Bronchial epithelial cell (primary cell): ENCODE results near the gene MYO3B. TPM values are rescaled to one million over a fixed set of nuclear protein-coding genes. Genes with fewer than 3 reads are reported as not detected.
A peak's percentile ranks its signal among the peaks of the same experiment; 100 is the strongest.
"Not testable (repeated sequence)": the region's sequence is repeated elsewhere in the genome, so short reads cannot be mapped to it uniquely, and the experiment has no call there.

Experiments used
- DNase-seq: peaks from one replicate; pipeline ENCODE4 v3.0.0-alpha.2; 2010; ENCODE audit warnings: low read depth
- FAIRE-seq: peaks from 2 replicates; lab custom pipeline; 2011; peaks lifted over from hg19 to GRCh38; lab: Jason Lieb, UNC
- H3K27me3 ChIP-seq: 2 replicates; pipeline ENCODE4 v1.5.1; 2011; ENCODE audit warnings: low read length; ENCODE audit not compliant: control insufficient read depth, insufficient read depth
- H3K36me3 ChIP-seq: 2 replicates; pipeline ENCODE4 v1.5.1; 2011; ENCODE audit warnings: low read length; ENCODE audit not compliant: control insufficient read depth, insufficient read depth
- H3K4me3 ChIP-seq: 2 replicates; pipeline ENCODE4 v1.5.1; 2011; ENCODE audit warnings: mild to moderate bottlenecking, low read depth, low read length, control low read depth
- total RNA-seq: library from RNA; depleted of rRNA; stranded (reverse); fragments of >200 nt; gene quantifications from 2 replicates; pipeline ENCODE4 v1.2.1, GENCODE V29; 2014
- TF ChIP-seq, protein P1 (sequence below): IDR thresholded peaks from 2 replicates; pipeline ENCODE4 v1.5.1; 2011; ENCODE audit warnings: mild to moderate bottlenecking, moderate library complexity, low read length, control low read depth, inconsistent platforms; ENCODE audit not compliant: insufficient read depth, severe bottlenecking

Gene MYO3B
- total RNA-seq, 1 donor from 2014 or later, result under 0.01 TPM

DNA sequence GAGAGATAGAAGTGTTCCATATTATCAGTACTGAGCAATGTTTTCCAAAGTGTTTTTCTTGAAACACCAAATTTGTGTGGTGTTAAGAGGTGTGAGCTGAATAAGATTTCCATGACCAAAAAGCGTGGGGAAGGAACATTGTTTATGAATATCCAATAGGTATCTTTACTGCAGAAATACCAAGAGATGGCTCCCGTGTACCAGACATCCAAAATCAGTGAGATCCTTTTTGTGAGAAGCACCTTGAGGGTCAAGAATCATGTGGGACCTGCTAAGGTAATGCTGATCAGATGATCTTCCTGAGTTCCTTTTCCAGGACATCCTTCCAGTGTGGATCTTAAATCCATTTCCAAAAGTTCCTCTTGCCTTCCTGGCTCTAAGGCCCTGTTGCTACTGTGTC lies 246.0 kb downstream of the MYO3B start:
- H3K27me3 ChIP-seq, result peaks cover under 1% of the 10 kb centered on the region
- no peak overlapping the region for H3K4me3 ChIP-seq
- FAIRE-seq (no peak), DNase-seq (no peak)
- TF ChIP-seq, protein P1, sequence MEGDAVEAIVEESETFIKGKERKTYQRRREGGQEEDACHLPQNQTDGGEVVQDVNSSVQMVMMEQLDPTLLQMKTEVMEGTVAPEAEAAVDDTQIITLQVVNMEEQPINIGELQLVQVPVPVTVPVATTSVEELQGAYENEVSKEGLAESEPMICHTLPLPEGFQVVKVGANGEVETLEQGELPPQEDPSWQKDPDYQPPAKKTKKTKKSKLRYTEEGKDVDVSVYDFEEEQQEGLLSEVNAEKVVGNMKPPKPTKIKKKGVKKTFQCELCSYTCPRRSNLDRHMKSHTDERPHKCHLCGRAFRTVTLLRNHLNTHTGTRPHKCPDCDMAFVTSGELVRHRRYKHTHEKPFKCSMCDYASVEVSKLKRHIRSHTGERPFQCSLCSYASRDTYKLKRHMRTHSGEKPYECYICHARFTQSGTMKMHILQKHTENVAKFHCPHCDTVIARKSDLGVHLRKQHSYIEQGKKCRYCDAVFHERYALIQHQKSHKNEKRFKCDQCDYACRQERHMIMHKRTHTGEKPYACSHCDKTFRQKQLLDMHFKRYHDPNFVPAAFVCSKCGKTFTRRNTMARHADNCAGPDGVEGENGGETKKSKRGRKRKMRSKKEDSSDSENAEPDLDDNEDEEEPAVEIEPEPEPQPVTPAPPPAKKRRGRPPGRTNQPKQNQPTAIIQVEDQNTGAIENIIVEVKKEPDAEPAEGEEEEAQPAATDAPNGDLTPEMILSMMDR, result no peak
- no peaks in the 10 kb centered on the region for H3K36me3 ChIP-seq

DNA sequence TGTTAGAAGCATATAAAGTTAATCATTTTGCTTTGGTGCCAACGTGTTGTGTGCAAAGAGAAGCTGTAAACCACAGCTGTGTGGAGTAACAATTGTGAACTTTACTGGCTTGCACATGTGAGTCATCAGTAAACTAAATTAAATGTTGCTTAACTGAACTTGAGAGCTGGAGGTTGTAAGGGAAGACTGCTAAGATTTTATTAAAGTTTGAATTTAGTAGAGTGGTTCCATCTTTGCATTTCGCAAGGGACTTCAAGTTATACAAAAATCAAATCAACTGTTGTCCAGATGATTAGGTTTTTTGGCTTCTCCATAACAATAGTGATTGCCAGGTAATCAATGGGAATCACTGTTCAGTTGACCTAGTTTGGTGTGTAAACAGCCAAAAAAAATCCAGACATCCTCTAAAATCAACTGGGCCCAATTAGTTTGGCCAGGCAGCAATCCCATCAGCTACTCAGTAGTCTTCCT lies 247.4 kb downstream of the MYO3B start:
- Histone ChIP-seq H3K27me3 (no peaks in the 10 kb centered on the region), H3K4me3 (no peak overlapping the region), H3K36me3 (no peaks in the 10 kb centered on the region)
- peak; percentile 74 for DNase-seq
- TF ChIP-seq, protein P1, result no peak
- no peak for FAIRE-seq

DNA sequence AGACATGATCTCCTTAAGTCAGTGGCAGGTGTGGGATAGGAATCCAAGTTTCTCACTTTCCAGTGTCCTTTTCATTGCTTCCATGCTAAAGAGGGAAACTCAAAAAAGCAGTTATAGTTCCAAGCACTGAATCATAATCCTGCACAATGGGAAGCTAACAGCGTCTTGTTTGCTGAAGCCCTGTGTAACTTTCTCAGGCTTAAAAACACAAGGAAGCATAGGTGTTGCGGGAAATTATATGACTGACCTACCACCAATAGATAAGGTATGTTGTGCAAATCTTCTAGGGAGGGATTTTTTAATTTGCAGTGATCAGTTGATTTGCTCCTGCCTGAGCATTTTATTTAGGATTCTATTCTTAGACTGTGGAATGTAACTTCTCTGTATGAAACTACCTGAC lies 250.9 kb downstream of the MYO3B start:
- TF ChIP-seq, protein P1, result no peak
- FAIRE-seq (no peak), DNase-seq (no peak)
- H3K27me3 ChIP-seq, result no peaks in the 10 kb centered on the region
- H3K4me3 ChIP-seq, result no peak overlapping the region
- no peaks in the 10 kb centered on the region for H3K36me3 ChIP-seq

DNA sequence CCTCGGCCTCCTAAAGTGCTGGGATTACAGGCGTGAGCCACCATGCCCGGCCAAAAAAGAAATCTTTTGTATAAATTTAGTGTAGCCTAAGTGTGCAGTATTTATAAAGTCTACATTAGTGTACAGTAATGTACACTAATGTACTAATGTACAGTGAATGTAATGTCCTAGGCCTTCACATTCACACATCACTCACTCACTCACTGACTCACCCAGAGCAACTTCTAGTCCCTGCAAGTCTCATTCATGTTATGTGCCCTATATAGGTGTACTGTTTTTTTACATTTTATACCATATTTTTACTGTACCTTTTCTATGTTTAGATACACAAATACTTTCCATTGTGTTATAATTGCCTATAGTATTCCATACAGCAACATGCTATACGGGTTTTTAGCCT lies 254.9 kb downstream of the MYO3B start:
- peak; percentile 78 for DNase-seq
- no peak overlapping the region for H3K4me3 ChIP-seq
- FAIRE-seq, result no peak
- TF ChIP-seq, protein P1, result no peak
- H3K36me3 ChIP-seq, result no peaks in the 10 kb centered on the region
- H3K27me3 ChIP-seq, result no peaks in the 10 kb centered on the region

DNA sequence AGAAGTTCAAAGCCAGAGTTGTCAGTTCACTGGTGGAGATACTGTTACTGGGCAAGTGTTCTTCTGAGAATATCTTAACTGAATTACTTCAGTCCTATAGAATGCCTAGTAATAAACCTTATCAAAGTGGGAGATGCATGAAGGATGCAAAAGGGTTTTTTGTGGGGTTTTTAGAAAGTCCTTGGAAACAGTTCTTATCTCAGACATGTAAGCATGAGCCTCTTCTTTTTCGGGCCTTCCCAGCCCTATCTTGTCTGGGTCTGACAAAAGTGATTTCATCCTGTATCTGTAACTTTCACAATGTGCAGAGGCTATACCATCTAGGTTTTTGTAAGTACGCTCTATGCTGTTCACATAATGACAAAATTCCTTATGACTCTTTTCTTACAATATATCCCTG lies 255.5 kb downstream of the MYO3B start:
- Histone ChIP-seq H3K36me3 (no peaks in the 10 kb centered on the region), H3K4me3 (no peak overlapping the region), H3K27me3 (no peaks in the 10 kb centered on the region)
- no peak for FAIRE-seq
- no peak for DNase-seq
- TF ChIP-seq, protein P1, result no peak

DNA sequence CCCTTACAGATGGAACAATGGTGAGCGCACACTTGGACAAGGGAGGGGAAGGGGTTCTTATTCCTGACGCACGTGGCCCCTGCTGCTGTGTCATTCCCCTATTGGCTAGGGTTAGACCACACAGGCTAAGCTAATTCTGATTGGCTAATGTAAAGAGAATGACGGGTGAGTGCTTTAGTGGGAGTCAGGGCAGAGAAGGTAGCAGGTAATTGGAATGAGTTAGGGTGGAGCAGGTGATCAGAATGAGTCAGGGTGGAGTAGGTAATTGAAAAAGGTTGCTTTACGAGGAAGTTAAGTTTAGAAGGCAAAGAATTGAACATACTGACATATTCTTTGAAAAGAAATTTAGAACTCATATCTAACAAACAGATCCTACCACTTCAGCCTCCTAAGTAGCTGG lies 256.4 kb downstream of the MYO3B start:
- not testable (repeated sequence) for FAIRE-seq, H3K4me3 ChIP-seq, H3K36me3 ChIP-seq, H3K27me3 ChIP-seq, DNase-seq
